HCT116 (cell line): ENCODE measurements around the gene STH. TPM values are rescaled to one million over a fixed set of nuclear protein-coding genes. Genes with fewer than 3 reads are reported as not detected.

Source experiments
- ATAC-seq: fragments of 200-7000 bp; cut with Tn5 transposase; 2 replicates; pipeline ENCODE4 v1.9.1; 2020; ENCODE audit warnings: mild to moderate bottlenecking, moderate library complexity
- BruUV-seq: library from RNA; stranded (reverse); fragments of 400-500 nt; replicated peaks from 2 replicates; lab custom pipeline; 2021; lab: Mats Ljungman, UMichigan
- CTCF ChIA-PET: fragments of 300-600 bp; sonication (Branson Sonifier 250); formaldehyde crosslinking; loops from one replicate; lab custom pipeline; 2021; ENCODE audit warnings: antibody characterized with exemption; lab: Charles Lee
- POLR2A ChIA-PET: fragments of 300-600, 350-600 bp; sonication (Branson Sonifier 250); formaldehyde crosslinking; loops from one replicate; lab custom pipeline; 2021; ENCODE audit warnings: antibody characterized with exemption; lab: Charles Lee
- RAD21 ChIA-PET, 2 experiments: fragments of 300-600 bp; sonication (Branson Sonifier 250); formaldehyde crosslinking; loops; one replicate each; lab custom pipeline; 2023; ENCODE audit warnings: low total read pairs in 2 of 2; ENCODE audit not compliant: uncharacterized antibody in 2 of 2, unreplicated experiment in 2 of 2, low non-redundant PET in 1 of 2; lab: Charles Lee
- DNase-seq: peaks from one replicate; pipeline ENCODE4 v3.0.0-alpha.2; 2010; ENCODE audit warnings: low read depth, low spot score
- H2AFZ ChIP-seq: fragments of 200-600 bp; shearing (Covaris generic), sonication (generic); 2 replicates; pipeline ENCODE4 v1.6.1; 2017; ENCODE audit warnings: low read depth, mixed run types, mixed read lengths, antibody characterized with exemption, low read length; ENCODE audit not compliant: poor library complexity, severe bottlenecking
- H3K27ac ChIP-seq: 2 replicates; pipeline ENCODE4 v1.5.1; 2012; ENCODE audit warnings: low read depth, low read length
- H3K27me3 ChIP-seq: fragments of 200-600 bp; sonication (generic); 2 replicates; pipeline ENCODE4 v1.6.1; 2016; ENCODE audit warnings: mixed run types, low read length, mixed read lengths; ENCODE audit not compliant: insufficient read depth
- H3K36me3 ChIP-seq, 2 experiments: fragments of 200-500 bp in 1 of 2; fragments of 200-600 bp in 1 of 2; sonication (Bioruptor generic) in 1 of 2; sonication (generic) in 1 of 2; 2 replicates each; pipeline versions ENCODE4 v1.5.1 to v1.6.1; 2014 to 2016; ENCODE audit warnings: low read length in 2 of 2, inconsistent platforms in 1 of 2, mixed read lengths in 1 of 2, mixed run types in 1 of 2; ENCODE audit not compliant: insufficient read depth in 2 of 2, control insufficient read depth in 1 of 2
- H3K4me1 ChIP-seq, 2 experiments: fragments of 200-600 bp in 1 of 2; sonication (generic) in 1 of 2; 2 replicates each; pipeline versions ENCODE4 v1.5.1 to v1.6.1; 2012 to 2017; ENCODE audit warnings: low read length in 2 of 2, inconsistent platforms in 1 of 2, mild to moderate bottlenecking in 1 of 2, mixed read lengths in 1 of 2, mixed run types in 1 of 2, moderate library complexity in 1 of 2; ENCODE audit not compliant: insufficient read depth in 2 of 2, control insufficient read depth in 1 of 2
- H3K4me2 ChIP-seq: fragments of 200-600 bp; sonication (generic); 2 replicates; pipeline ENCODE4 v1.6.1; 2017; ENCODE audit warnings: mixed run types, low read length, mixed read lengths
- H3K4me3 ChIP-seq, 2 experiments: fragments of 200-600 bp in 1 of 2; sonication (generic) in 1 of 2; replicated peaks in 1 of 2; 2 replicates each; pipeline ENCODE4 v1.5.1; 2011 to 2016; ENCODE audit warnings: low read length in 2 of 2, control low read depth in 1 of 2, low read depth in 1 of 2, mild to moderate bottlenecking in 1 of 2, mixed read lengths in 1 of 2, mixed run types in 1 of 2
- H3K79me2 ChIP-seq: fragments of 200-600 bp; sonication (generic); 2 replicates; pipeline ENCODE4 v1.6.1; 2017; ENCODE audit warnings: mild to moderate bottlenecking, mixed run types, low read length, moderate library complexity, mixed read lengths; ENCODE audit not compliant: insufficient read depth
- H3K9ac ChIP-seq: fragments of 200-600 bp; sonication (generic); 2 replicates; pipeline ENCODE4 v1.6.1; 2016; ENCODE audit warnings: low read length, mixed read lengths
- H3K9me2 ChIP-seq: fragments of 200-600 bp; sonication (generic), shearing (Covaris generic); 2 replicates; pipeline ENCODE4 v1.6.1; 2017; ENCODE audit warnings: mixed run types, mild to moderate bottlenecking, moderate library complexity; ENCODE audit not compliant: insufficient read depth
- H3K9me3 ChIP-seq, 2 experiments: fragments of 200-500 bp in 1 of 2; fragments of 200-600 bp in 1 of 2; sonication (Bioruptor generic) in 1 of 2; sonication (generic) in 1 of 2; 2 replicates each; pipeline ENCODE4 v1.6.1; 2014 to 2017; ENCODE audit warnings: low read length in 2 of 2, mixed read lengths in 2 of 2, inconsistent platforms in 1 of 2, low read depth in 1 of 2, mild to moderate bottlenecking in 1 of 2, mixed run types in 1 of 2, moderate library complexity in 1 of 2; ENCODE audit not compliant: control insufficient read depth in 1 of 2, insufficient read depth in 1 of 2
- H4K20me1 ChIP-seq: fragments of 200-600 bp; sonication (generic), shearing (Covaris generic); 2 replicates; pipeline ENCODE4 v1.6.1; 2017; ENCODE audit warnings: mixed run types, mild to moderate bottlenecking, moderate library complexity; ENCODE audit not compliant: insufficient read depth
- CBX3 ChIP-seq: IDR thresholded peaks from 2 replicates; pipeline ENCODE4 v1.6.1; 2012; ENCODE audit warnings: low read depth
- EZH2phosphoT487 ChIP-seq: fragments of 200-600 bp; IDR thresholded peaks from 2 replicates; pipeline ENCODE4 v1.6.1; 2018; ENCODE audit warnings: antibody characterized with exemption, borderline replicate concordance
- RAD21 ChIP-seq: IDR thresholded peaks from 2 replicates; pipeline ENCODE4 v1.6.1; 2012; ENCODE audit warnings: low read depth, mild to moderate bottlenecking
- SIN3A ChIP-seq: IDR thresholded peaks from 2 replicates; pipeline ENCODE4 v1.6.1; 2012; ENCODE audit warnings: low read depth
- SP1 ChIP-seq: IDR thresholded peaks from 2 replicates; pipeline ENCODE4 v1.6.1; 2012; ENCODE audit warnings: low read depth
- TCF7L2 ChIP-seq: IDR thresholded peaks from 2 replicates; pipeline ENCODE4 v1.7.0; 2011; ENCODE audit warnings: borderline replicate concordance, inconsistent platforms; ENCODE audit not compliant: insufficient read depth, insufficient read length; ENCODE audit errors: extremely low read depth
- YY1 ChIP-seq: IDR thresholded peaks from 2 replicates; pipeline ENCODE4 v1.6.1; 2011; ENCODE audit warnings: low read length, low read depth, moderate library complexity, mild to moderate bottlenecking; ENCODE audit not compliant: insufficient replicate concordance; ENCODE audit errors: extremely low read depth
- ZFX ChIP-seq: fragments of 450-650 bp; IDR thresholded peaks from 2 replicates; pipeline ENCODE4 v1.6.1; 2017
- intact Hi-C: fragments of 100-400 bp; cut with micrococcal nuclease; formaldehyde crosslinking; loops from 2 replicates; pipeline ENCODE4 v1.10.0; 2022
- total RNA-seq: library from RNA; stranded (reverse); gene quantifications from one replicate; pipeline ENCODE4 v1.2.1, GENCODE V29; 2021; ENCODE audit not compliant: unreplicated experiment
- TF ChIP-seq, protein P1 (sequence below): IDR thresholded peaks from 2 replicates; pipeline ENCODE4 v1.6.1; 2012
- TF ChIP-seq, protein P2 (sequence below): IDR thresholded peaks from 2 replicates; pipeline ENCODE4 v1.6.1; 2012

The STH gene
- total RNA-seq, 1 experiment from 2014 or later, result not detected

DNA sequence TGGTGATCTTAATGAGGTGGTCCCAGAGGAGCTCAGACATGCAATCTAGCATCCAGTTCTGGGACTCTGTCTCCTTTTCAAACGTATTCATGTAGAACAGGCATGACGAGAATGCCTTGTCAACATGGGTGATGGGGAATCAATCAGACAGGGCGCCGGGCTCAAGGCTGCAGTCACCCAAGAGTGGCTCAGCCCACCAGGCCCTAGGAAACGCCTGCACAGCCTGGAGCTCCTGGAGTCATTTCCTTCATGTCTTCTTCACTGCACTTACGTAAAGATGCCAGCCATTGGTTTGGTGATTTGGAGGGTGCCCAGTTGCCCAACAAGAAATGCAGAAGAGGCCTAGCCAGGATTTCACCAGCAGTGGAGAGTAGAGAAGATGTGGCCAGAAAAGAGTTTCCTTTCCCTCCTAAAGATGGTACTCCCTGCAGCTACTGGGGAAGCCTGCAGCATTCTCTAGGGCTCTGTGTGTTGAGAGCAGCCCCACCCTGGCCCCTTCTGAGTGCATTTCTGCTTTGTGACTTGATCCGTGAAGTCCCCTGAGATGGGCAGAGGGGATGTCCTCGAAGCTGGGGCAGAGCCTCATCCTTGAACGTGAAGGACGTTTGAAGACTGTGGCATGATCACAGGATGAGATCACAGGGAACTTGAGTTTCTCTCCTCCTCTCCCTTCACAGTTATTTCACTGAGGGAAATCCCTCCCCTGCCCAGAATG, 24.0 kb upstream of the STH start:
- RAD21 ChIA-PET, result no interaction called here
- Histone ChIP-seq H3K9me3 (no peaks in the 10 kb centered on the region), H3K36me3 (no peaks in the 10 kb centered on the region), H3K4me1 (no peaks in the 10 kb centered on the region), H2AFZ (no peak overlapping the region), H3K4me2 (no peak overlapping the region), H3K4me3 (no peak overlapping the region), H3K27me3 (no peaks in the 10 kb centered on the region), H3K9ac (no peak overlapping the region), H4K20me1 (no peaks in the 10 kb centered on the region), H3K9me2 (no peaks in the 10 kb centered on the region), H3K27ac (no peak overlapping the region), H3K79me2 (no peaks in the 10 kb centered on the region)
- POLR2A ChIA-PET, result no interaction called here
- BruUV-seq, result no TSS peak
- ATAC-seq, result no peak
- TF ChIP-seq, protein P1, sequence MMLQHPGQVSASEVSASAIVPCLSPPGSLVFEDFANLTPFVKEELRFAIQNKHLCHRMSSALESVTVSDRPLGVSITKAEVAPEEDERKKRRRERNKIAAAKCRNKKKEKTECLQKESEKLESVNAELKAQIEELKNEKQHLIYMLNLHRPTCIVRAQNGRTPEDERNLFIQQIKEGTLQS, result no peak
- TF ChIP-seq ZFX, result peak; percentile 13; the same call in 1 of the 2 replicates
- DNase-seq, result no peak
- CTCF ChIA-PET, result interaction anchor here (1.1 kb wide), 1 partner anchor 14 kb away, joined by 4 read pairs; no protein-coding TSS in a partner anchor
- intact Hi-C loops, result no loop called here

DNA sequence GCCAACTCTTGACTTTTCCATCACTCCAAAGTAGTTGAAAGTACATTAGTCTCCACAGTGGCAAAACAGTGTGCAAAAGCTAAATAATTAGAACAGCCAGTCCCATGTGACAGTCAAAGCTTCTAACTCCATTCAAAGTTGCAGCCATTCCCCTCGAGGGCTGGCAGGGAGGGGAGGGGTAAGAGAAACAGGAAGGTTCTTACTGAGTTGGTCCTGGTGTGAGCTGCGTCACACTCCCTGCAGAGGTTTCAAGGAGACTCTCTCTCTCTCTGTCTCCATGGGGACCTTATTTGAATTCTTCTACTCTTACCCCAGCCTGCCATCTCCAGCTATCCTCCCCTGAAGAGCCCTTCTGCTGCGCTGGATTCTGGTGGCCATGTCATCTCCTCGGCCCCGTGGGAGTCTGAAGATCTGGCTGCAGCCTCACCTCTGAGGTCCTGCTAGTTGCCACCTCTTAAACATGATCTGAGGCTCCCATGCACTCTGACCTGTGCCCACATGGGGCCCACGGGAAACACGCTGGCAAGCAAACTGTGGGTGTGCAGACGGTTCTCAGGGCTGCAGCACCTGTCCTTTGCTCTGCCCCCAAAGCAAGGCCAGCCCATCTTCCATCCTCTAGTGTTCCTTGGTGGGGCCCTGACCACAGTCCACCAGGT, 23.3 kb upstream of the STH start:
- Histone ChIP-seq H3K79me2 (no peaks in the 10 kb centered on the region), H3K27ac (no peak overlapping the region), H3K27me3 (no peaks in the 10 kb centered on the region), H4K20me1 (no peaks in the 10 kb centered on the region), H3K9ac (no peak overlapping the region), H3K9me2 (no peaks in the 10 kb centered on the region), H2AFZ (no peak overlapping the region), H3K4me2 (no peak overlapping the region), H3K9me3 (no peaks in the 10 kb centered on the region), H3K4me3 (no peak overlapping the region), H3K36me3 (no peaks in the 10 kb centered on the region), H3K4me1 (no peaks in the 10 kb centered on the region)
- CTCF ChIA-PET, result no interaction called here
- no TSS peak for BruUV-seq
- ATAC-seq (no peak), DNase-seq (no peak)
- POLR2A ChIA-PET, result no interaction called here
- RAD21 ChIA-PET, result no interaction called here
- TF ChIP-seq YY1 (no peak), SIN3A (no peak), TCF7L2 (no peak), EZH2phosphoT487 (no peak), CBX3 (no peak), RAD21 (no peak), SP1 (no peak)
- TF ChIP-seq, protein P2, sequence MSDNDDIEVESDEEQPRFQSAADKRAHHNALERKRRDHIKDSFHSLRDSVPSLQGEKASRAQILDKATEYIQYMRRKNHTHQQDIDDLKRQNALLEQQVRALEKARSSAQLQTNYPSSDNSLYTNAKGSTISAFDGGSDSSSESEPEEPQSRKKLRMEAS, result no peak
- intact Hi-C loops, result no loop called here
